ENCODE data around the gene KCNK6. TPM values are rescaled to one million over a fixed set of nuclear protein-coding genes. Genes with fewer than 3 reads are reported as not detected.
A peak's percentile ranks its signal among the peaks of the same experiment; 100 is the strongest.

The KCNK6 gene
- total RNA-seq, 1 experiment from 2014 or later: 18.3 TPM

GRCh38 chr19:38283271-38283670 lies 36.4 kb upstream of the KCNK6 start:
- no peaks in the 10 kb centered on the region for H3K9me3 Mint-ChIP-seq
- H3K27me3 Mint-ChIP-seq (ENCODE audit: low read depth): no peaks in the 10 kb centered on the region
- H3K36me3 Mint-ChIP-seq: peaks cover 33% of the 10 kb centered on the region
- ChIA-PET CTCF (interaction anchor here (1.5 kb wide), 1 partner anchor 13 kb away, joined by 5 read pairs; no protein-coding TSS in a partner anchor), POLR2A (no interaction called here)
- ATAC-seq (no peak), DNase-seq (ENCODE audit: low spot score) (no peak)
- H3K27ac Mint-ChIP-seq: peak overlapping the region; percentile 54; the same call in 1 of the 2 replicates
- H3K4me3 Mint-ChIP-seq: no peak overlapping the region
- TF ChIP-seq E2F1 (CRISPR knock-in tag; IDR thresholded peaks at IDR 0.05) (no peak), ATF1 (CRISPR knock-in tag; IDR thresholded peaks at IDR 0.05) (no peak), TCF7 (CRISPR knock-in tag; IDR thresholded peaks at IDR 0.05; ENCODE audit: low read depth) (no peak), KAT7 (CRISPR knock-in tag; IDR thresholded peaks at IDR 0.05; ENCODE audit: borderline replicate concordance) (no peak), JAZF1 (CRISPR knock-in tag; IDR thresholded peaks at IDR 0.05) (no peak), RORB (CRISPR knock-in tag; IDR thresholded peaks at IDR 0.05) (no peak), GRHL2 (CRISPR knock-in tag; IDR thresholded peaks at IDR 0.05; ENCODE audit: insufficient replicate concordance, severe bottlenecking) (no peak), MAX (CRISPR knock-in tag; IDR thresholded peaks at IDR 0.05) (no peak), CTCF (IDR thresholded peaks at IDR 0.05) (no peak), ZBTB21 (CRISPR knock-in tag; IDR thresholded peaks at IDR 0.05; ENCODE audit: borderline replicate concordance) (no peak), USF1 (CRISPR knock-in tag; IDR thresholded peaks at IDR 0.05) (no peak), ARID4B (CRISPR knock-in tag; IDR thresholded peaks at IDR 0.05; ENCODE audit: borderline replicate concordance) (no peak), MXD4 (CRISPR knock-in tag; IDR thresholded peaks at IDR 0.05; ENCODE audit: borderline replicate concordance) (no peak), ZMAT4 (CRISPR knock-in tag; IDR thresholded peaks at IDR 0.05) (no peak), USF2 (CRISPR knock-in tag; IDR thresholded peaks at IDR 0.05) (no peak), TEAD1 (CRISPR knock-in tag; IDR thresholded peaks at IDR 0.05) (no peak)
- H3K4me1 Mint-ChIP-seq: 0 out of 2 replicates have a peak, but pooled peaks cover 4% of the 10 kb centered on the region

Data from WTC11 (cell line).